HCT116 (cell line): Measurements from ENCODE around the gene SUGCT. TPM values are rescaled to one million over a fixed set of nuclear protein-coding genes. Genes with fewer than 3 reads are reported as not detected.

Experiments used
- ATAC-seq: fragments of 200-7000 bp; cut with Tn5 transposase; 2 replicates; pipeline ENCODE4 v1.9.1; 2020; ENCODE audit warnings: mild to moderate bottlenecking, moderate library complexity
- BruUV-seq: library from RNA; stranded (reverse); fragments of 400-500 nt; replicated peaks from 2 replicates; lab custom pipeline; 2021; lab: Mats Ljungman, UMichigan
- CTCF ChIA-PET: fragments of 300-600 bp; sonication (Branson Sonifier 250); formaldehyde crosslinking; loops from one replicate; lab custom pipeline; 2021; ENCODE audit warnings: antibody characterized with exemption; lab: Charles Lee
- POLR2A ChIA-PET: fragments of 300-600, 350-600 bp; sonication (Branson Sonifier 250); formaldehyde crosslinking; loops from one replicate; lab custom pipeline; 2021; ENCODE audit warnings: antibody characterized with exemption; lab: Charles Lee
- RAD21 ChIA-PET, 2 experiments: fragments of 300-600 bp; sonication (Branson Sonifier 250); formaldehyde crosslinking; loops; one replicate each; lab custom pipeline; 2023; ENCODE audit warnings: low total read pairs in 2 of 2; ENCODE audit not compliant: uncharacterized antibody in 2 of 2, unreplicated experiment in 2 of 2, low non-redundant PET in 1 of 2; lab: Charles Lee
- DNase-seq: peaks from one replicate; pipeline ENCODE4 v3.0.0-alpha.2; 2010; ENCODE audit warnings: low read depth, low spot score
- H2AFZ ChIP-seq: fragments of 200-600 bp; shearing (Covaris generic), sonication (generic); 2 replicates; pipeline ENCODE4 v1.6.1; 2017; ENCODE audit warnings: low read depth, mixed run types, mixed read lengths, antibody characterized with exemption, low read length; ENCODE audit not compliant: poor library complexity, severe bottlenecking
- H3K27ac ChIP-seq: 2 replicates; pipeline ENCODE4 v1.5.1; 2012; ENCODE audit warnings: low read depth, low read length
- H3K27me3 ChIP-seq: fragments of 200-600 bp; sonication (generic); 2 replicates; pipeline ENCODE4 v1.6.1; 2016; ENCODE audit warnings: mixed run types, low read length, mixed read lengths; ENCODE audit not compliant: insufficient read depth
- H3K36me3 ChIP-seq, 2 experiments: fragments of 200-500 bp in 1 of 2; fragments of 200-600 bp in 1 of 2; sonication (Bioruptor generic) in 1 of 2; sonication (generic) in 1 of 2; 2 replicates each; pipeline versions ENCODE4 v1.5.1 to v1.6.1; 2014 to 2016; ENCODE audit warnings: low read length in 2 of 2, inconsistent platforms in 1 of 2, mixed read lengths in 1 of 2, mixed run types in 1 of 2; ENCODE audit not compliant: insufficient read depth in 2 of 2, control insufficient read depth in 1 of 2
- H3K4me1 ChIP-seq, 2 experiments: fragments of 200-600 bp in 1 of 2; sonication (generic) in 1 of 2; 2 replicates each; pipeline versions ENCODE4 v1.5.1 to v1.6.1; 2012 to 2017; ENCODE audit warnings: low read length in 2 of 2, inconsistent platforms in 1 of 2, mild to moderate bottlenecking in 1 of 2, mixed read lengths in 1 of 2, mixed run types in 1 of 2, moderate library complexity in 1 of 2; ENCODE audit not compliant: insufficient read depth in 2 of 2, control insufficient read depth in 1 of 2
- H3K4me2 ChIP-seq: fragments of 200-600 bp; sonication (generic); 2 replicates; pipeline ENCODE4 v1.6.1; 2017; ENCODE audit warnings: mixed run types, low read length, mixed read lengths
- H3K4me3 ChIP-seq, 2 experiments: fragments of 200-600 bp in 1 of 2; sonication (generic) in 1 of 2; replicated peaks in 1 of 2; 2 replicates each; pipeline ENCODE4 v1.5.1; 2011 to 2016; ENCODE audit warnings: low read length in 2 of 2, control low read depth in 1 of 2, low read depth in 1 of 2, mild to moderate bottlenecking in 1 of 2, mixed read lengths in 1 of 2, mixed run types in 1 of 2
- H3K79me2 ChIP-seq: fragments of 200-600 bp; sonication (generic); 2 replicates; pipeline ENCODE4 v1.6.1; 2017; ENCODE audit warnings: mild to moderate bottlenecking, mixed run types, low read length, moderate library complexity, mixed read lengths; ENCODE audit not compliant: insufficient read depth
- H3K9ac ChIP-seq: fragments of 200-600 bp; sonication (generic); 2 replicates; pipeline ENCODE4 v1.6.1; 2016; ENCODE audit warnings: low read length, mixed read lengths
- H3K9me2 ChIP-seq: fragments of 200-600 bp; sonication (generic), shearing (Covaris generic); 2 replicates; pipeline ENCODE4 v1.6.1; 2017; ENCODE audit warnings: mixed run types, mild to moderate bottlenecking, moderate library complexity; ENCODE audit not compliant: insufficient read depth
- H3K9me3 ChIP-seq, 2 experiments: fragments of 200-500 bp in 1 of 2; fragments of 200-600 bp in 1 of 2; sonication (Bioruptor generic) in 1 of 2; sonication (generic) in 1 of 2; 2 replicates each; pipeline ENCODE4 v1.6.1; 2014 to 2017; ENCODE audit warnings: low read length in 2 of 2, mixed read lengths in 2 of 2, inconsistent platforms in 1 of 2, low read depth in 1 of 2, mild to moderate bottlenecking in 1 of 2, mixed run types in 1 of 2, moderate library complexity in 1 of 2; ENCODE audit not compliant: control insufficient read depth in 1 of 2, insufficient read depth in 1 of 2
- H4K20me1 ChIP-seq: fragments of 200-600 bp; sonication (generic), shearing (Covaris generic); 2 replicates; pipeline ENCODE4 v1.6.1; 2017; ENCODE audit warnings: mixed run types, mild to moderate bottlenecking, moderate library complexity; ENCODE audit not compliant: insufficient read depth
- CBX3 ChIP-seq: IDR thresholded peaks from 2 replicates; pipeline ENCODE4 v1.6.1; 2012; ENCODE audit warnings: low read depth
- CEBPB ChIP-seq: IDR thresholded peaks from 2 replicates; pipeline ENCODE4 v1.6.1; 2012; ENCODE audit warnings: low read depth
- CTCF ChIP-seq, 3 experiments: fragments of 200-600 bp in 1 of 3; sonication (generic) in 1 of 3; IDR thresholded peaks in 2 of 3; conservative IDR thresholded peaks in 1 of 3; 2 replicates each; pipeline ENCODE4 v1.5.1; 2012 to 2017; ENCODE audit warnings: low read depth in 2 of 3, low read length in 2 of 3, antibody characterized with exemption in 1 of 3, borderline replicate concordance in 1 of 3, control low read depth in 1 of 3, mild to moderate bottlenecking in 1 of 3, mixed read lengths in 1 of 3, mixed run types in 1 of 3, moderate library complexity in 1 of 3; ENCODE audit not compliant: insufficient read depth in 1 of 3
- EGR1 ChIP-seq: IDR thresholded peaks from 2 replicates; pipeline ENCODE4 v1.6.1; 2012; ENCODE audit warnings: low read depth
- ELF1 ChIP-seq: IDR thresholded peaks from 2 replicates; pipeline ENCODE4 v1.6.1; 2012; ENCODE audit warnings: low read depth, borderline replicate concordance
- EZH2 ChIP-seq: fragments of 200-600 bp; sonication (generic); IDR thresholded peaks from 2 replicates; pipeline ENCODE4 v1.6.1; 2017; ENCODE audit warnings: antibody characterized with exemption, mixed run types
- FOSL1 ChIP-seq: IDR thresholded peaks from 2 replicates; pipeline ENCODE4 v1.6.1; 2012; ENCODE audit warnings: low read depth
- JUND ChIP-seq: IDR thresholded peaks from 2 replicates; pipeline ENCODE4 v1.6.1; 2012
- POLR2A ChIP-seq: IDR thresholded peaks from 2 replicates; pipeline ENCODE4 v1.7.0; 2011; ENCODE audit warnings: borderline replicate concordance; ENCODE audit not compliant: insufficient read depth, insufficient read length; ENCODE audit errors: extremely low read depth
- POLR2AphosphoS5 ChIP-seq: IDR thresholded peaks from 2 replicates; pipeline ENCODE4 v1.6.1; 2011; ENCODE audit warnings: mild to moderate bottlenecking, low read depth, low read length, moderate library complexity
- RAD21 ChIP-seq: IDR thresholded peaks from 2 replicates; pipeline ENCODE4 v1.6.1; 2012; ENCODE audit warnings: low read depth, mild to moderate bottlenecking
- REST ChIP-seq: IDR thresholded peaks from 2 replicates; pipeline ENCODE4 v1.6.1; 2012; ENCODE audit warnings: low read depth
- SIN3A ChIP-seq: IDR thresholded peaks from 2 replicates; pipeline ENCODE4 v1.6.1; 2012; ENCODE audit warnings: low read depth
- SP1 ChIP-seq: IDR thresholded peaks from 2 replicates; pipeline ENCODE4 v1.6.1; 2012; ENCODE audit warnings: low read depth
- TCF7L2 ChIP-seq: IDR thresholded peaks from 2 replicates; pipeline ENCODE4 v1.7.0; 2011; ENCODE audit warnings: borderline replicate concordance, inconsistent platforms; ENCODE audit not compliant: insufficient read depth, insufficient read length; ENCODE audit errors: extremely low read depth
- YY1 ChIP-seq: IDR thresholded peaks from 2 replicates; pipeline ENCODE4 v1.6.1; 2011; ENCODE audit warnings: low read length, low read depth, moderate library complexity, mild to moderate bottlenecking; ENCODE audit not compliant: insufficient replicate concordance; ENCODE audit errors: extremely low read depth
- ZBTB33 ChIP-seq: IDR thresholded peaks from 2 replicates; pipeline ENCODE4 v1.6.1; 2011; ENCODE audit warnings: mild to moderate bottlenecking, low read length, moderate library complexity; ENCODE audit not compliant: insufficient replicate concordance; ENCODE audit errors: extremely low read depth
- ZFX ChIP-seq: fragments of 450-650 bp; IDR thresholded peaks from 2 replicates; pipeline ENCODE4 v1.6.1; 2017
- ZNF274 ChIP-seq: fragments of 200-500 bp; sonication (Bioruptor generic); IDR thresholded peaks from 2 replicates; pipeline ENCODE4 v1.6.1; 2014; ENCODE audit warnings: mild to moderate bottlenecking, low read depth, low read length, inconsistent platforms
- intact Hi-C: fragments of 100-400 bp; cut with micrococcal nuclease; formaldehyde crosslinking; loops from 2 replicates; pipeline ENCODE4 v1.10.0; 2022
- total RNA-seq: library from RNA; stranded (reverse); gene quantifications from one replicate; pipeline ENCODE4 v1.2.1, GENCODE V29; 2021; ENCODE audit not compliant: unreplicated experiment

SUGCT gene
- total RNA-seq, 1 experiment from 2014 or later = 4.4 TPM

- DNase-seq (no peak), ATAC-seq (no peak)
- Histone ChIP-seq H3K27ac (no peak overlapping the region), H3K4me2 (no peak overlapping the region), H4K20me1 (no peaks in the 10 kb centered on the region), H3K4me3 (no peak overlapping the region), H3K27me3 (no peaks in the 10 kb centered on the region), H3K9me2 (no peaks in the 10 kb centered on the region), H2AFZ (no peak overlapping the region), H3K79me2 (no peaks in the 10 kb centered on the region), H3K9me3 (no peaks in the 10 kb centered on the region), H3K36me3 (no peaks in the 10 kb centered on the region), H3K9ac (no peak overlapping the region), H3K4me1 (no peaks in the 10 kb centered on the region)
- CTCF ChIA-PET = interaction anchor here (0.9 to 1.1 kb wide), 2 partner anchors 14 to 112 kb away, joined by 3 to 6 read pairs; no protein-coding TSS in a partner anchor
- TF ChIP-seq YY1 (no peak), SIN3A (no peak), RAD21 (no peak), CEBPB (no peak), ZFX (no peak), POLR2A (no peak), REST (no peak), ELF1 (no peak), CTCF (IDR thresholded peaks at IDR 0.05 in 2 of 3, conservative IDR thresholded peaks at IDR 0.05 in 1 of 3; ENCODE audit: borderline replicate concordance in 1 of 3, insufficient read depth in 1 of 3, low read depth in 2 of 3, low read length in 2 of 3) (no peak), EGR1 (no peak), CBX3 (no peak), ZBTB33 (no peak), SP1 (no peak), ZNF274 (no peak), EZH2 (no peak), JUND (no peak), TCF7L2 (no peak), POLR2AphosphoS5 (no peak), FOSL1 (no peak)
- BruUV-seq = no TSS peak
- intact Hi-C loops = no loop called here
- POLR2A ChIA-PET = no interaction called here
- RAD21 ChIA-PET = no interaction called here
Measured at GRCh38 chr7:40492946-40493345, 358.1 kb downstream of the SUGCT start.
